Common myeloid progenitor, CD34-positive (primary cell): Measurements from ENCODE around the gene BANK1.

Source experiments
- CTCF ChIA-PET: fragments of 350-600 bp; sonication (Branson Sonifier 250); formaldehyde crosslinking; loops from one replicate; lab custom pipeline; 2021; ENCODE audit warnings: antibody characterized with exemption; lab: Charles Lee
- POLR2A ChIA-PET: fragments of 350-600 bp; sonication (Branson Sonifier 250); formaldehyde crosslinking; loops from one replicate; lab custom pipeline; 2021; ENCODE audit warnings: antibody characterized with exemption; lab: Charles Lee
- DNase-seq, 3 donors: peaks; one replicate each; pipeline versions ENCODE4 v3.0.0 to v3.0.0-alpha.2; 2013
- H3K27ac ChIP-seq, 2 experiments: 1 replicate in 1 of 2; 2 replicates in 1 of 2; pipeline ENCODE4 v1.7.0; 2013; ENCODE audit warnings: inconsistent platforms in 2 of 2, low read length in 2 of 2, mild to moderate bottlenecking in 2 of 2, low read depth in 1 of 2, moderate library complexity in 1 of 2; ENCODE audit not compliant: severe bottlenecking in 2 of 2, insufficient read depth in 1 of 2, poor library complexity in 1 of 2
- H3K27me3 ChIP-seq, 5 experiments: replicated peaks in 2 of 5; 1 replicate in 3 of 5; 2 replicates in 2 of 5; pipeline versions ENCODE4 v1.6.1 to v1.7.0; 2013; ENCODE audit warnings: low read length in 4 of 5, mild to moderate bottlenecking in 2 of 5, moderate library complexity in 2 of 5, inconsistent platforms in 1 of 5; ENCODE audit not compliant: insufficient read depth in 5 of 5, control insufficient read depth in 4 of 5
- H3K36me3 ChIP-seq, 4 experiments: 1 replicate in 2 of 4; 2 replicates in 2 of 4; pipeline versions ENCODE4 v1.6.1 to v1.7.0; 2013; ENCODE audit warnings: low read length in 3 of 4, control low read depth in 1 of 4, mild to moderate bottlenecking in 1 of 4; ENCODE audit not compliant: control insufficient read depth in 4 of 4, insufficient read depth in 4 of 4
- H3K4me1 ChIP-seq, 4 experiments: 1 replicate in 3 of 4; 2 replicates in 1 of 4; pipeline versions ENCODE4 v1.6.1 to v1.7.1; 2013; ENCODE audit warnings: low read length in 3 of 4, mild to moderate bottlenecking in 3 of 4, control low read depth in 1 of 4, inconsistent platforms in 1 of 4, moderate library complexity in 1 of 4; ENCODE audit not compliant: control insufficient read depth in 4 of 4, insufficient read depth in 4 of 4; ENCODE audit errors: control extremely low read depth in 1 of 4
- H3K4me3 ChIP-seq, 7 experiments: 1 replicate in 4 of 7; 2 replicates in 3 of 7; pipeline versions ENCODE4 v1.5.1 to v1.7.0; 2013; ENCODE audit warnings: mild to moderate bottlenecking in 7 of 7, low read length in 6 of 7, moderate library complexity in 6 of 7, inconsistent platforms in 2 of 7, low read depth in 2 of 7, control low read depth in 1 of 7; ENCODE audit not compliant: insufficient read depth in 4 of 7, control insufficient read depth in 1 of 7; ENCODE audit errors: extremely low read depth in 1 of 7
- H3K9me3 ChIP-seq, 5 experiments: 1 replicate in 4 of 5; 2 replicates in 1 of 5; pipeline versions ENCODE4 v1.6.1 to v1.7.1; 2013; ENCODE audit warnings: low read length in 4 of 5, mild to moderate bottlenecking in 2 of 5, inconsistent platforms in 1 of 5, low read depth in 1 of 5, moderate library complexity in 1 of 5; ENCODE audit not compliant: control insufficient read depth in 4 of 5, insufficient read depth in 2 of 5; ENCODE audit errors: control extremely low read depth in 1 of 5
- WGBS: methylation state at CpG from one replicate; pipeline ENCODE4 v1.1.5; 2013; ENCODE audit not compliant: insufficient coverage; 5-methylcytosine and 5-hydroxymethylcytosine counted together

The BANK1 gene

GRCh38 chr4:101831816-101832215, 41.3 kb downstream of the BANK1 start:
- no peak overlapping the region for H3K27ac ChIP-seq
- CTCF ChIA-PET = no interaction called here
- H3K4me1 ChIP-seq = peaks cover 0 to 2% (median 0%) of the 10 kb centered on the region in 4 experiments
- H3K36me3 ChIP-seq = no peaks in the 10 kb centered on the region
- no peaks in the 10 kb centered on the region for H3K9me3 ChIP-seq
- DNase-seq = no peak
- no peak overlapping the region for H3K4me3 ChIP-seq
- POLR2A ChIA-PET = no interaction called here
- H3K27me3 ChIP-seq = no peaks in the 10 kb centered on the region

- Histone ChIP-seq H3K4me1 (peaks cover 0 to 2% (median 0%) of the 10 kb centered on the region in 4 experiments), H3K27ac (no peak overlapping the region), H3K36me3 (no peaks in the 10 kb centered on the region), H3K4me3 (no peak overlapping the region), H3K9me3 (no peaks in the 10 kb centered on the region), H3K27me3 (no peaks in the 10 kb centered on the region)
- ChIA-PET POLR2A (no interaction called here), CTCF (interaction anchor here (0.6 kb wide), 1 partner anchor 424 kb away, joined by 3 read pairs; no protein-coding TSS in a partner anchor)
- DNase-seq = no peak
- WGBS = no CpG with 5 or more reads among the region's 1 CpG
Observed at GRCh38 chr4:101833480-101833879, 43.0 kb downstream of the BANK1 start.

GRCh38 chr4:101835121-101835904, 44.8 kb downstream of the BANK1 start:
- H3K36me3 ChIP-seq = no peaks in the 10 kb centered on the region
- no peaks in the 10 kb centered on the region for H3K27me3 ChIP-seq
- WGBS = 89% methylated on average over 2 of the region's 2 CpGs
- H3K4me1 ChIP-seq = peaks cover 0 to 2% (median 0%) of the 10 kb centered on the region in 4 experiments
- no peaks in the 10 kb centered on the region for H3K9me3 ChIP-seq
- H3K4me3 ChIP-seq = no peak overlapping the region
- H3K27ac ChIP-seq = no peak overlapping the region
- no peak for DNase-seq
- ChIA-PET POLR2A (no interaction called here), CTCF (interaction anchor here (1.1 kb wide), 1 partner anchor 105 kb away, joined by 3 read pairs; no protein-coding TSS in a partner anchor)

DNA sequence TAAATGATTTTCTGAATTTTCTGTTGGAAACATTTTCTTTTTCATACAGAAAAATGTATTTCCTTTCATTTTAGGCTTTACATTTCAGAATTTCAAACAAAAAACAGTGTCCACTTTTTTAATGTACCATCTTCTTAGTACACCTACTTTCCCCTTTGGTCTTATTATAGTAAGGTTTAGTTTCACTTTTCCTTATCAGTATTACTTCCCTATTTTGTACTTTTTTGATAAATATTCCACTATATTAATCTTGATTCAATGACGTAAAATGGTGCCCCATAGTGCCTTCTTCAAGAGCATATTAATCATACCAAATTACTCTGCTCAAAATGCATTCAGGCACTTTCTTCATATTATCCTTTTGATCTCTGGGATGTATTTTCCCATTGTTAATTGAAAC, 52.5 kb downstream of the BANK1 start:
- H3K27me3 ChIP-seq = no peaks in the 10 kb centered on the region
- H3K4me1 ChIP-seq = peaks cover 0 to 3% (median under 1%) of the 10 kb centered on the region in 4 experiments
- no peaks in the 10 kb centered on the region for H3K9me3 ChIP-seq
- no peaks in the 10 kb centered on the region for H3K36me3 ChIP-seq
- peak overlapping the region in 1 of 7 experiments; percentile 49 for H3K4me3 ChIP-seq
- peak; percentile 28 to 54 (median 49) for DNase-seq
- no peak overlapping the region for H3K27ac ChIP-seq
- no CpG with 5 or more reads among the region's 1 CpG for WGBS
- ChIA-PET CTCF (no interaction called here), POLR2A (no interaction called here)

- no peaks in the 10 kb centered on the region for H3K36me3 ChIP-seq
- ChIA-PET CTCF (no interaction called here), POLR2A (no interaction called here)
- WGBS = 93% methylated on average over 2 of the region's 2 CpGs
- H3K4me3 ChIP-seq = no peak overlapping the region
- H3K27me3 ChIP-seq = no peaks in the 10 kb centered on the region
- H3K27ac ChIP-seq = no peak overlapping the region
- no peak for DNase-seq
- H3K9me3 ChIP-seq = no peaks in the 10 kb centered on the region
- peaks cover 0 to 3% (median under 1%) of the 10 kb centered on the region in 4 experiments for H3K4me1 ChIP-seq
Observed at GRCh38 chr4:101846550-101846949, 56.0 kb downstream of the BANK1 start.

DNA sequence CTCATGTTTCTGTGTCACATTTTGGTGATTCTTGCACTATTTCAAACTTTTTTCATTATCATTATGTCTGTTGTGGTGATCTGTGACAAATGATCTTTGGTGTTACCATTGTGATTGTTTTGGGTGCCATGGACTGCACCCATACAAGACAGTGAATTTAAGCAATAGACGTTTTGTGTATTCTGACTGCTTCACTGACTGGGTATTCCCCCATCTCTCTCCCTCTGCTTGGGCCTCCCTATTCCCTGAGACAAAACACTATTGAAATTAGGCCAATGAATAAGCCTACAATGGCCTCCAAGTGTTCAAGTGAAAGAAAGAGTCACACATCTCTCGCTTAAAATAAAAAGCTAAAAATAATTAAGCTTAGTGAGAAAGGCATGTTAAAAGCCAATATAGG, 60.2 kb downstream of the BANK1 start:
- H3K4me1 ChIP-seq = no peaks in the 10 kb centered on the region
- ChIA-PET CTCF (no interaction called here), POLR2A (no interaction called here)
- H3K4me3 ChIP-seq = no peak overlapping the region
- no peak for DNase-seq
- 91% methylated on average over 1 of the region's 2 CpGs for WGBS
- no peaks in the 10 kb centered on the region for H3K27me3 ChIP-seq
- H3K27ac ChIP-seq = no peak overlapping the region
- H3K36me3 ChIP-seq = no peaks in the 10 kb centered on the region
- no peaks in the 10 kb centered on the region for H3K9me3 ChIP-seq

DNA sequence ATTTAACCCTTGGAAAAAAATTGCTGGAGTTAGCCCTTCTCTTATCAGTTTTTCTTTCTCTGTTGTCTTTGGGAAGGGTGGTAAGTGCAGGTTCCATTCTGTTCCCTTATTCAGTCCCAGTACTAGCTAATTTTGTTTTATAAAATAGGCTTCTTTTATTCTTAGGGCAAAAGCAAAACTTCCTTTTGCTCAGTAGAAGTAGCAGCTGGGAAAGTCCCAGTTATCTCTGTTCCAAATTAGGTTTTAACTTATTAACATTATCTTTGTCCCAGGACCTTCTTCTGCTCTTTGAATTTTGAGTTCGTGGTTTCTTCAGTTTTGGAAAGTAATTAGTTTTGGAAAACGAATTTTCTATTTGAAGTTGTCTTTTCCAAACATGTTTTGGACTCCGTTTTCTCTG, 61.1 kb downstream of the BANK1 start:
- Histone ChIP-seq H3K36me3 (no peaks in the 10 kb centered on the region), H3K4me3 (no peak overlapping the region), H3K27ac (no peak overlapping the region), H3K9me3 (no peaks in the 10 kb centered on the region), H3K4me1 (no peaks in the 10 kb centered on the region), H3K27me3 (no peaks in the 10 kb centered on the region)
- ChIA-PET POLR2A (no interaction called here), CTCF (no interaction called here)
- DNase-seq = no peak
- WGBS = no CpG with 5 or more reads among the region's 3 CpGs
